ENCODE measurements around the gene IL36G.

IL36G gene

DNA sequence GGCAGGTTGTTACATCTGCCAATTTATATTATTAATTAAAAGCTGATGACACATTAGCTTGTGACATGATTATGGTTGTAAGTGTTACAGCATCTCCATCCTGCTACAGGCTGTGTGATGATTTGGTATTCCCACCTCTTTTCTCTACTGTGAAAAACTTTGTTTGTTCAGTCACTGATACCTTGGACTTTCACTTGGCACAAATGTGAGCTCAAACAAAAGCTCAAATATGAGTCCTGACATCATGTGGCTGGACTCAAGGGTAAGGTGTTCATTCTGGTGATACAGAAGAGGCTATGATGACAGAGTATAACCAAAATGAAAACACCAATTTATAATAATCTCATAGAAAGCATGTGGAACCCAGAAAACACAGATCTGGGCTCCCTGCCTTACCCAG, 16.0 kb downstream of the IL36G start:
- TF ChIP-seq, protein P1, sequence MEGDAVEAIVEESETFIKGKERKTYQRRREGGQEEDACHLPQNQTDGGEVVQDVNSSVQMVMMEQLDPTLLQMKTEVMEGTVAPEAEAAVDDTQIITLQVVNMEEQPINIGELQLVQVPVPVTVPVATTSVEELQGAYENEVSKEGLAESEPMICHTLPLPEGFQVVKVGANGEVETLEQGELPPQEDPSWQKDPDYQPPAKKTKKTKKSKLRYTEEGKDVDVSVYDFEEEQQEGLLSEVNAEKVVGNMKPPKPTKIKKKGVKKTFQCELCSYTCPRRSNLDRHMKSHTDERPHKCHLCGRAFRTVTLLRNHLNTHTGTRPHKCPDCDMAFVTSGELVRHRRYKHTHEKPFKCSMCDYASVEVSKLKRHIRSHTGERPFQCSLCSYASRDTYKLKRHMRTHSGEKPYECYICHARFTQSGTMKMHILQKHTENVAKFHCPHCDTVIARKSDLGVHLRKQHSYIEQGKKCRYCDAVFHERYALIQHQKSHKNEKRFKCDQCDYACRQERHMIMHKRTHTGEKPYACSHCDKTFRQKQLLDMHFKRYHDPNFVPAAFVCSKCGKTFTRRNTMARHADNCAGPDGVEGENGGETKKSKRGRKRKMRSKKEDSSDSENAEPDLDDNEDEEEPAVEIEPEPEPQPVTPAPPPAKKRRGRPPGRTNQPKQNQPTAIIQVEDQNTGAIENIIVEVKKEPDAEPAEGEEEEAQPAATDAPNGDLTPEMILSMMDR (IDR thresholded peaks at IDR 0.05; ENCODE audit: low read depth, low read length): no peak
- no peak for DNase-seq (ENCODE audit: low read depth in 2 of 2)
- H3K4me3 ChIP-seq (replicated peaks in 1 of 2; ENCODE audit: low read depth in 2 of 2, low read length in 2 of 2): no peak overlapping the region

DNA sequence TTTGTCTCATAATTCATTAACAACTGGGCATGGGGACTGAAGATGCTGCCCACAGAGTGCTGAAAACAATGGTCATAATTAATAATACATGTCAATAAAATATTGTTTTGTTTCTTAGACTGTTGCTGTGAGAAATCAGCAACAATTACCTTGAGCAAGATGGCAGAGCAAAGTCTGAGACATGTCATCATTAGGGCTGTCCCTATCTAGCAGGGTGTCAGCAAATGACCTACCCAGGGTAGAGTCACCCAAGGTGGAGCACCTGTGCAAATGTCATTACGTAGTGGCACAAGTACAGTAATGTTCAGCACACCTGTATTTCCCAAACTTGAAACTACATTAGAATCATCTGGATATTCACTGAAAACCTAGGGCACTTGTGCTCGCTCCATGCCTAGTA, 16.8 kb downstream of the IL36G start:
- DNase-seq (ENCODE audit: low read depth in 2 of 2): no peak
- TF ChIP-seq, protein P1 (IDR thresholded peaks at IDR 0.05; ENCODE audit: low read depth, low read length): no peak
- H3K4me3 ChIP-seq (replicated peaks in 1 of 2; ENCODE audit: low read depth in 2 of 2, low read length in 2 of 2): no peak overlapping the region

DNA sequence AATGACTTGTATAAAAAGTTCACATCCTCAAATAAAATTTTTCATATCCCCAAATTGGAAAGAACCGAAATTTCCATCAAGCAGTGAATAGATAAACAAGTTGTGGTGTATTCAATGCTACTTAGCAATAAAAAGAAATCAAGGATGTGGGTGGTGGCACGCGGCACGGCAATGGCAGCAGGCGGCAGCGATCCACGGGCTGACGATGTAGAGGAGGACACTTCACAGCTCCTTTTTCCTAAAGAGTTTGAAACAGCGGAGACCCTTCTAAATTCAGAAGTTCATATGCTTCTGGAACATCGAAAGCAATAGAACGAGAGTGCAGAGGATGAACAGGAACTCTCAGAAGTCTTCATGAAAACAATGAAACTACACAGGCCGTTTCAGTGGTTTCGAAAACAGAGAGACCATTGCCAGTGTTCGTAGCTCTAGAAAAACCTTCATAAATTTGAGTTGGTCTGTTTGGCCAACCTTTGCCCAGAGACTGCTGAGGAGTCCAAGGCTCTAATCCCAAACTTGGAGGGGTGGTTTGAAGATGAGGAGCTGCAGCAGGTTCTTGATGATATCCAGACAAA, 17.6 kb downstream of the IL36G start:
- DNase-seq (ENCODE audit: low read depth in 2 of 2): no peak

DNA sequence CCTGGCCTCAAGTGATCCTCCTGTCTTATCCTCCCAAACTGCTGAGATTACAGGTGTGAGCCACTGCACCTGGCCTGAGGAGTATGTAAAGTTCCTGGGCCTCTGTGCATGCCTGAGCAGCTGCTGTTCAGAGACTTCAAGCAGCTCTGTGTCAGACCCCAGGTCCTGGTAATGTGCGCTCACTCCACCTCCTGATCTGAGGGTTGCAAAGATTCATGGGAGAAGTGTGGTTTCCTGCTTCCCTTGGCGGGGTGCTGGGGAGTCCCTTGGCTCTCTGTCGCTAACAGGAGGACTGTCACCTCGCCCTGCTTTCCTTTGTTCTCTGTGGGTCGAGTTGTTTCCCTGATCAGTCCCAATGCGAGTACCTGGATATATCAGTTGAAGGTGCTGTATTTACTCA, 18.8 kb downstream of the IL36G start:
- TF ChIP-seq, protein P1 (IDR thresholded peaks at IDR 0.05; ENCODE audit: low read depth, low read length): no peak
- no peak overlapping the region for H3K4me3 ChIP-seq (replicated peaks in 1 of 2; ENCODE audit: low read depth in 2 of 2, low read length in 2 of 2)
- no peak for DNase-seq (ENCODE audit: low read depth in 2 of 2)

More for the DNA sequence above, 17.6 kb downstream of the IL36G start:
- TF ChIP-seq, protein P1 (IDR thresholded peaks at IDR 0.05; ENCODE audit: low read depth, low read length): no peak
- no peak overlapping the region for H3K4me3 ChIP-seq (replicated peaks in 1 of 2; ENCODE audit: low read depth in 2 of 2, low read length in 2 of 2)

DNA sequence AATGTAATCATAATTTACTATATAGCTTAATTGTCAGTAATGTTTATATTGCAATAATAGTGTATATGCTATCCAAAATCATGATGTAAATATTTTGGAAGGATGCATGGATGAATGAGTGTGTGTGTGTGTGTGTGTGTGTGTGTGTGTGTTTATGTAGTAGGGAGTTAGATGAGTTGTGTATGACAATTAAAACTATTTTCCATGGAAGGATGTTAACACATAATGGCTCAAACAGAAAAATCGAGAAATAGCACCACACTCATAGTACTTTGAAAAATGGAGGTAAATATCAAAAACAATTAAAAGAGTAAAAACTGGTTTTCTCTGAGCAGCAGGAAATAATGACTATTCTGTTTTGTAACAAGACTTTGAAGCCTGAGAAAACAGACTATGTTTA, 19.3 kb downstream of the IL36G start:
- H3K4me3 ChIP-seq (replicated peaks in 1 of 2; ENCODE audit: low read depth in 2 of 2, low read length in 2 of 2): no peak overlapping the region
- TF ChIP-seq, protein P1 (IDR thresholded peaks at IDR 0.05; ENCODE audit: low read depth, low read length): no peak
- no peak for DNase-seq (ENCODE audit: low read depth in 2 of 2)

DNA sequence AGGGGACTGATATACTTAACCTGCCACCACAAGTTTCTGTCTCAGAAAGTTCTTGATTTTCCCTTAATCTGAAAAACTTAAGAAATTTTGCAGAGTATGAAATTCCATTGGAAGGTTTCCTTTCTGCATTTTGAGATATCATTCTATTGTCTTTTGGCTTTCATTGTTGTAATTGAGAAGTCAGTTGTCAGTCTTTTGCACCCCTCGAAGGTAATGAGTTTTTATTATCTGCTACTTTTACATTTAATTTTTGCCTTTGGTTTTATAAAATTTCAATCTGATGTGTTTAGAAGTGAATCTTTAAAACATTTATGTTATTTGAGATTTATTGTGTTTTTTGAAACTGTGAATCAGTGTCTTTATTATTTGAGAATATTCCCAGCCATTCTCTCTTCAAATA, 22.6 kb downstream of the IL36G start:
- H3K4me3 ChIP-seq (replicated peaks in 1 of 2; ENCODE audit: low read depth in 2 of 2, low read length in 2 of 2): no peak overlapping the region
- DNase-seq (ENCODE audit: low read depth in 2 of 2): no peak
- TF ChIP-seq, protein P1 (IDR thresholded peaks at IDR 0.05; ENCODE audit: low read depth, low read length): no peak

DNA sequence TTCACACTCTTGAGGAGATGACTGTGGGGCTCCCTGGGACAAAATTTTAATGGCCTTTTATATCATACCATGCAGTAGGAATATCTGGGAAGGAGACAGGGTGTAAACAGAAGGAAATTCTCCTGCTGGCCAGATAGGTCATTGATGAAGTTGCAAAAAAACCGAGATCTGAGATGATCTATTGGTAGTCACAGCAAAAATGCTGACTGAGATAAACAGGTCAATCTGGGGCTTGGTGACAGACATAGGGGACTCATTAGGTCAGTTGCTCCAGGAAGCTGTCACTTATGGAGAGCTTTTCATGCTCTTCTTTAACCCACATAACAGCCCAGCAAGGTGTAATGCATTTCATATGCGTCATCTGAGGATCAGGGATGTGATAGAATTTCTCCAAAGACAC, 24.9 kb downstream of the IL36G start:
- no peak for DNase-seq (ENCODE audit: low read depth in 2 of 2)
- H3K4me3 ChIP-seq (replicated peaks in 1 of 2; ENCODE audit: low read depth in 2 of 2, low read length in 2 of 2): no peak overlapping the region
- TF ChIP-seq, protein P1 (IDR thresholded peaks at IDR 0.05; ENCODE audit: low read depth, low read length): no peak

Measured in cardiac fibroblast (primary cell).